ENCODE measurements around the gene SH2D6. TPM values are rescaled to one million over a fixed set of nuclear protein-coding genes. Genes with fewer than 3 reads are reported as not detected.
"Not testable (repeated sequence)": the region's sequence is repeated elsewhere in the genome, so short reads cannot be mapped to it uniquely, and the experiment has no call there.

Gene SH2D6
- total and polyA plus RNA-seq, 3 experiments from 2014 or later: 0.63 to 1.4 TPM; not detected in 1

DNA sequence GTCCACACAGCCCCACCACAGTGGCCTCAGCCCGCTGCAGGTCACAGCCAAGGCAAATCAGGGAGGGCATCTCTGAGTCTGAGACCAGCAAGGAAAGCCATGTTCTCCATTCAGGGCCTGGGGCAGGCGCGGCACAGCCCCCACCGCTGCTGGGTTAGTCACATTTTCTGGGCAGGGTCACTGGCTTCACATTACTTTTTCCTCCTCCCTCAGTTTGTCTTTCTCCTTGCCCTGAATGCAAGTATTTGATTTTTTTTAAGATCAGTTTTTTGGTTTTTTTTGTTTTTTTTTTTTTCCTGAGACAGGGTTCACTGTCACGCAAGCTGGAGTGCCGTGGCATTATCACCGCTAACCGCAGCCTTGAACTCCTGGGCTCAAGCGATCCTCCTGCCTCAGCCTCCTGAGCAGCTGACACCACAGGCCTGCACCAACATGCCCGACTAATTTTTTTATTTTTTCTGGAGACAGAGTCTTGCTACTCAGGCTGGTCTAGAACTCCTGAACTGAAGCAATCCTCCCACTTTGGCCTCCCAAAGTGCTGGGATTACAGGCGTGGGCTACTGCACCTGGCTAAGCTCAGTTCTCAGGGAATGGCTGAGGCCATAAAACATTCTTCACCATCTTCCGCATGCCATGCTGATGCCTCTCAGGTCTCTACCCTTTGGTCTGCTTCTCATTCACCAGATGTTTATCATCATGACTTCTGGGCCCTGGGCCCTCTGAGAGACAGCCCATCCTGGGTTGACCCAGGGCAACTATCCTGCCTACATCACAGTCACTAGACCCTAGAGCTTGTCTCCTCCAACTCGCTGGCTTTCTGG, 7.7 kb upstream of the SH2D6 start:
- CTCF ChIA-PET: interaction anchor here (0.7 to 14.1 kb wide), 2 partner anchors 9 to 144 kb away, joined by 3 to 327 read pairs; partner anchors contain the start of gene GGCX
- POLR2A ChIA-PET: no interaction called here
- peak overlapping the region in 4 of 8 donors; percentile 8 to 35 (median 30) for H3K27ac Mint-ChIP-seq

DNA sequence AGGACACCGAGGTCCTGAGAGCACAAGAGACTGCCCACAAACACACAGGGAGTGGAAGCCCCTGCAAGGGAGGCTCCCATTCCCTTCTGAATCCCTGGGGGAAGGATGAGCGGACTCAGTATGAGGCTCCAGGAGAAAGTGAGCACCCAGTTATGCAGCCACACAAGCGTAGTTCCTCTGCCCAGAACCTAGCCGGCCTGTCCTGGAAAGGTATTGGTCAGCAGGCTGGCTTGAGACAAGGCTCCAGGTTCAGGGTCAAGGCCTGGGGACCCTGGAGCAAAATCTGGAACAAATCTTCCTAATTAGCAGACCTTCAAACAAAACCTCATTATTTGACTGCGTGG, 7.1 kb upstream of the SH2D6 start:
- no peak for DNase-seq
- peaks cover 0 to 4% (median 0%) of the 10 kb centered on the region in 3 donors for H3K36me3 Mint-ChIP-seq
- H3K27me3 Mint-ChIP-seq: peaks cover 5% of the 10 kb centered on the region in 2 donors
- Histone ChIP-seq H3K4me1 (ENCODE audit: insufficient read depth, low read length) (peaks cover 38% of the 10 kb centered on the region), H3K9me3 (ENCODE audit: low read length) (no peaks in the 10 kb centered on the region), H3K27me3 (ENCODE audit: insufficient read depth, low read length, poor library complexity, severe bottlenecking) (no peaks in the 10 kb centered on the region), H3K27ac (ENCODE audit: low read depth, low read length) (no peak overlapping the region), H3K4me3 (ENCODE audit: low read length) (no peak overlapping the region), H3K36me3 (ENCODE audit: insufficient read depth, low read length) (no peaks in the 10 kb centered on the region)
- POLR2A ChIA-PET: no interaction called here
- H3K4me3 Mint-ChIP-seq: peak overlapping the region in 2 of 7 donors; percentile 23 to 78
- CTCF ChIA-PET: interaction anchor here (0.7 to 14.1 kb wide), 2 partner anchors 8 to 144 kb away, joined by 3 to 327 read pairs; partner anchors contain the start of gene GGCX
- H3K4me1 Mint-ChIP-seq: peaks cover 32 to 42% (median 37%) of the 10 kb centered on the region in 3 donors
- H3K27ac Mint-ChIP-seq: peak overlapping the region in 1 of 8 donors; percentile 8
- no peaks in the 10 kb centered on the region for H3K9me3 Mint-ChIP-seq

More for the DNA sequence above, 7.7 kb upstream of the SH2D6 start:
- no peaks in the 10 kb centered on the region for H3K9me3 Mint-ChIP-seq
- H3K27me3 ChIP-seq (ENCODE audit: insufficient read depth, low read length, poor library complexity, severe bottlenecking): no peaks in the 10 kb centered on the region
- H3K36me3 ChIP-seq (ENCODE audit: insufficient read depth, low read length): no peaks in the 10 kb centered on the region
- no peak overlapping the region for H3K27ac ChIP-seq (ENCODE audit: low read depth, low read length)
- DNase-seq: no peak
- H3K4me3 Mint-ChIP-seq: peak overlapping the region; percentile 67 to 91 (median 78)
- peaks cover 44% of the 10 kb centered on the region for H3K4me1 ChIP-seq (ENCODE audit: insufficient read depth, low read length)
- H3K4me1 Mint-ChIP-seq: peaks cover 34 to 48% (median 39%) of the 10 kb centered on the region in 3 donors
- H3K4me3 ChIP-seq (ENCODE audit: low read length): no peak overlapping the region
- H3K9me3 ChIP-seq (ENCODE audit: low read length): no peaks in the 10 kb centered on the region
- H3K36me3 Mint-ChIP-seq: peaks cover 0 to 4% (median 0%) of the 10 kb centered on the region in 3 donors
- peaks cover 5% of the 10 kb centered on the region in 2 donors for H3K27me3 Mint-ChIP-seq

DNA sequence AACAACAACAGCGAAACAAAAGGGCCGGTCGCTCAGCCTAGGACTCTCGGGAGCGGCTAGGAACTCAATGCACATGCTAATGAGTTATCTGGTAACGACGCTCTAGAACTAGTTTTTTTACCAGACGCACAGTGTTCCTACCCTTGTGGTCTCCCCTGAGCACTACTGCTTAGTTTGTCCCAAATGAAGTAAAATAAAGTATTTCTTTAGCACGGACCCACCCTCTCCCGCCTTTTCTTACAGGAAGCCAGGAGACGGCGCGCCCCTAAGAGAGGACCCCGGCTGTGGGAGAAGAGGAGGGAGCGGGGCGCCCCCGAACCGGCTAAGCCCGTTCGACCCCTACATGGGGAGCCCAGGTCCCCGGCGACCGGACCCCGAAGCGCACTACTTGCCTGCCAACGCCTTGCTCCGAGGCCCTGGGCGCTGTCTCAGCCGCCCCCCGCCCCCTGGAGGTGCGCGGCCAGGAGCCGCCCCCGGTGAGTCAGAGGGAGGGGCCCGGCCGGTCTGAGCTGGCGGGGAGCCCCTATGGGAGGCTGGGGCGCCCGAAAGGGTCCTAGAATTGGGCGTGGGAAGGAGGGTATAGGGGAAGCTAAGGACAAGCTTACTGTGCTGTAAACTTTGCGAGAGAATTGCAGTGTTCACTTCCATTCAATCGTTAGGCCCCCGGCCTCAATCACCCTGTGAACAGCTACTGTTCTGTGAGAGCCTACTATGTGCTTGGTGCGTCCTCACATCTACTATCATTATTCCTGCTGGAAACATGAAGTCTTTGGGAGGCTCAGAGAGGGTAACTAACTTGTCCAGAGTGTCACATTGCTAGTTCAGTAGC, 4.7 kb upstream of the SH2D6 start:
- no peak for DNase-seq
- Histone ChIP-seq H3K9me3 (ENCODE audit: low read length) (no peaks in the 10 kb centered on the region), H3K4me1 (ENCODE audit: insufficient read depth, low read length) (peaks cover 35% of the 10 kb centered on the region), H3K27ac (ENCODE audit: low read depth, low read length) (peak overlapping the region; percentile 31), H3K36me3 (ENCODE audit: insufficient read depth, low read length) (no peaks in the 10 kb centered on the region), H3K27me3 (ENCODE audit: insufficient read depth, low read length, poor library complexity, severe bottlenecking) (no peaks in the 10 kb centered on the region), H3K4me3 (ENCODE audit: low read length) (no peak overlapping the region)
- peaks cover 22 to 36% (median 25%) of the 10 kb centered on the region in 3 donors for H3K4me1 Mint-ChIP-seq
- POLR2A ChIA-PET: interaction anchor here (0.5 to 0.7 kb wide), 2 partner anchors 37 to 193 kb away, joined by 3 read pairs; no protein-coding TSS in a partner anchor
- CTCF ChIA-PET: interaction anchor here (14.1 kb wide), 1 partner anchor 141 kb away, joined by 327 read pairs; the partner anchor contains the start of gene GGCX
- H3K27me3 Mint-ChIP-seq: peaks cover 5% of the 10 kb centered on the region in 2 donors
- H3K4me3 Mint-ChIP-seq: peak overlapping the region; percentile 52 to 84 (median 66)
- peak overlapping the region in 1 of 8 donors; percentile 77 for H3K27ac Mint-ChIP-seq
- H3K9me3 Mint-ChIP-seq: no peaks in the 10 kb centered on the region
- H3K36me3 Mint-ChIP-seq: peaks cover 0 to 4% (median 2%) of the 10 kb centered on the region in 3 donors

DNA sequence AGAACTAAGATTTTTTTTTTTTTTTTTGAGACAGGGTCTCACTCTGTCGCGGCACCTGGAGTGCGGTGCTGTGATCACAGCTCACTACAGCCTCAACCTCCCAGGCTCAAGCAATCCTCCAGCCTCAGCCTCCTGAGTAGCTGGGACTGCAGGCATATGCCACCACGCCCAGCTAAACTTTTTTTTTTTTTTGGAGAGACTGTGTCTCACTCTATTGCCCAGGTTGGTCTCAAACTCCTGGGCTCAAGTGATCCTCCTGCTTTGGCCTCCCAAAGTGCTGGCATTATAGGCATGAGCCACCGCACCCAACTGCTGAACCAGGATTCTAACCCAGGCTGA, 4.1 kb upstream of the SH2D6 start:
- peak overlapping the region in 1 of 7 donors; percentile 14 for H3K4me3 Mint-ChIP-seq
- not testable (repeated sequence) for H3K27me3 Mint-ChIP-seq; H3K9me3 Mint-ChIP-seq; H3K27ac Mint-ChIP-seq; H3K36me3 Mint-ChIP-seq; H3K27me3 ChIP-seq (ENCODE audit: insufficient read depth, low read length, poor library complexity, severe bottlenecking); DNase-seq; H3K9me3 ChIP-seq (ENCODE audit: low read length); H3K4me3 ChIP-seq (ENCODE audit: low read length); H3K36me3 ChIP-seq (ENCODE audit: insufficient read depth, low read length)
- H3K4me1 Mint-ChIP-seq: peaks cover 21 to 36% (median 24%) of the 10 kb centered on the region in 3 donors
- Histone ChIP-seq H3K4me1 (ENCODE audit: insufficient read depth, low read length) (peaks cover 35% of the 10 kb centered on the region), H3K27ac (ENCODE audit: low read depth, low read length) (peak overlapping the region; percentile 31)
- ChIA-PET POLR2A (interaction anchor here (0.7 kb wide), 1 partner anchor 193 kb away, joined by 3 read pairs; no protein-coding TSS in a partner anchor), CTCF (interaction anchor here (14.1 kb wide), 1 partner anchor 141 kb away, joined by 327 read pairs; the partner anchor contains the start of gene GGCX)

DNA sequence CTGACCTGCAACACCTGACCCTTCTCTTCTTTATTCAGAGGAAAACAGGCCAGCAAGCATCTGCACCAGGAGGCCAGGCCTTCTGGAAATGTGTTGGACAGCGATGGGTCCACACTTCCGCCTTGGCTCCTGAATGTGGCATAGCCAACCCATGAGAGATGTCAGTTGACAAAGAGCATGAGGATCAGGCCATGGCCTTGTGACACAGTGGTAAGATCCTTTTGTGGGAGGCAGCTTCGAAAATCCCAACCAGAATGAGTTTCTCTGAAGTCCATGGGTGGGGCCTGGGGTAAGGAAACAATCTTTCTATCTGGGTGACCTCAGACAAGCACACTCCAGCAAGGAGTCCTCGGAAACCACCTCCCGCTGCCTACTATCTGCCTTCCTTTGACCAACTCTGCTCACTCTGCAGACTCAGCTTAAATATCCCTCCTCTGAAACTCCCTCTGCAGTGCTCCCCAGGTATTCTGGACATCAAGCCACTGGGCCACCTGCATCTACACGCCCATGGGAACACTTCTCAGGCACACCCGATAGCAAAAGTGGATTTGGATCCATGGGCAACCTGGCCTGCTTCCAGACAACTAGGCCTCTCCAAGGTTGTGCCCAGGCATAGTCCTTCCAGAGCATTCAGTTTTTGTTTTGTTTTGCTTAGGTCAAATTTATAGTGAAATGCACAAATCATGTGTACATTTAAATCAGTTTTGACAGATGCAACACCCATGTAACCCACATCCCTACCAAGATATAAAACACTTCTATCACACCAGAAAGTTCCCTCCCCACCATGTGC, 3.6 kb upstream of the SH2D6 start:
- Mint-ChIP-seq H3K4me1 (peaks cover 18 to 35% (median 22%) of the 10 kb centered on the region in 3 donors), H3K4me3 (peak overlapping the region in 2 of 7 donors; percentile 14 to 28), H3K27ac (peak overlapping the region in 1 of 8 donors; percentile 88), H3K9me3 (no peaks in the 10 kb centered on the region), H3K36me3 (peaks cover 0 to 4% (median 2%) of the 10 kb centered on the region in 3 donors), H3K27me3 (peaks cover 5% of the 10 kb centered on the region in 2 donors)
- ChIA-PET CTCF (interaction anchor here (14.1 kb wide), 1 partner anchor 140 kb away, joined by 327 read pairs; the partner anchor contains the start of gene GGCX), POLR2A (interaction anchor here (0.7 kb wide), 1 partner anchor 192 kb away, joined by 3 read pairs; no protein-coding TSS in a partner anchor)
- Histone ChIP-seq H3K4me1 (ENCODE audit: insufficient read depth, low read length) (peaks cover 34% of the 10 kb centered on the region), H3K4me3 (ENCODE audit: low read length) (no peak overlapping the region), H3K9me3 (ENCODE audit: low read length) (no peaks in the 10 kb centered on the region), H3K36me3 (ENCODE audit: insufficient read depth, low read length) (no peaks in the 10 kb centered on the region), H3K27me3 (ENCODE audit: insufficient read depth, low read length, poor library complexity, severe bottlenecking) (no peaks in the 10 kb centered on the region), H3K27ac (ENCODE audit: low read depth, low read length) (no peak overlapping the region)
- DNase-seq: no peak

DNA sequence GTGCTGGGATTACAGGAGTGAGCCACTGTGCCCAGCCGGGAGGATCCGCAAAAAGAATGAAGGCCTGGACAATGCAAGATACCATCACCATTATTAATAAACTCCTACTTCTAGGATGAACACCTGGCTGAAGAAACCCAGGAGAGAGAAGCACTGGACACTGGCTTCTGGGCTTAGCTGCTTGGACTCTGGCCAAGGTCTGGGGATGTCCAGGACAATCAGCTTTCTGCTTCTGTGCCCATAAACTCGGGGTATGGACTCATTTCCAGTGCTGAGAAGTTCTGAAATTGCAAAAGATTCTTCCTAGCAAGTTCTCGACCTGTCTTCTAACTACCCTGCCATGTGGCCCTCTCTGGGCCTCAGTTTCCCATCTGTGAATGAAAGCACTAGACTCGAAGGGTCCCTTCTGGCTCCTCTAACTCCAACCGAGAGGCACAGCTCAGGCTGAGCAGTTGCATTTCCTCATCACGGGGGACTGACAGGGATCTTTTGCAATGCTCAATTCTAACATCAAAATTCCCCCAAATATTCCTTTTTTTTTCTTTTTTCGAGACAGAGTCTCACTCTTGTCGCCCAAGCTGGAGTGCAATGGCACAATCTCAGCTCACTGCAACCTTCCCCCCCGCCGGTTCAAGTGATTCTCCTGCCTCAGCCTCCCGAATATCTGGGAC, 2.4 kb upstream of the SH2D6 start:
- Mint-ChIP-seq H3K36me3 (peaks cover 0 to 4% (median 2%) of the 10 kb centered on the region in 3 donors), H3K4me3 (peak overlapping the region in 2 of 7 donors; percentile 6 to 41), H3K27ac (peak overlapping the region in 1 of 8 donors; percentile 12), H3K4me1 (peaks cover 16 to 34% (median 18%) of the 10 kb centered on the region in 3 donors), H3K27me3 (peaks cover 5% of the 10 kb centered on the region in 2 donors), H3K9me3 (no peaks in the 10 kb centered on the region)
- H3K27ac ChIP-seq (ENCODE audit: low read depth, low read length): no peak overlapping the region
- no peak overlapping the region for H3K4me3 ChIP-seq (ENCODE audit: low read length)
- H3K9me3 ChIP-seq (ENCODE audit: low read length): no peaks in the 10 kb centered on the region
- H3K4me1 ChIP-seq (ENCODE audit: insufficient read depth, low read length): peaks cover 33% of the 10 kb centered on the region
- POLR2A ChIA-PET: no interaction called here
- H3K36me3 ChIP-seq (ENCODE audit: insufficient read depth, low read length): no peaks in the 10 kb centered on the region
- no peaks in the 10 kb centered on the region for H3K27me3 ChIP-seq (ENCODE audit: insufficient read depth, low read length, poor library complexity, severe bottlenecking)
- no peak for DNase-seq
- CTCF ChIA-PET: interaction anchor here (14.1 kb wide), 1 partner anchor 139 kb away, joined by 327 read pairs; the partner anchor contains the start of gene GGCX

Data from CD8-positive, alpha-beta memory T cell (primary cell).